Measurements from ENCODE around the gene ZNF230. TPM values are rescaled to one million over a fixed set of nuclear protein-coding genes. Genes with fewer than 3 reads are reported as not detected.

Gene ZNF230
- total and polyA plus RNA-seq, 2 of the 8 experiments (the other 6 are each of a cell fraction or from before 2014, with no cell fraction given) = 1.5 to 3.6 TPM

DNA sequence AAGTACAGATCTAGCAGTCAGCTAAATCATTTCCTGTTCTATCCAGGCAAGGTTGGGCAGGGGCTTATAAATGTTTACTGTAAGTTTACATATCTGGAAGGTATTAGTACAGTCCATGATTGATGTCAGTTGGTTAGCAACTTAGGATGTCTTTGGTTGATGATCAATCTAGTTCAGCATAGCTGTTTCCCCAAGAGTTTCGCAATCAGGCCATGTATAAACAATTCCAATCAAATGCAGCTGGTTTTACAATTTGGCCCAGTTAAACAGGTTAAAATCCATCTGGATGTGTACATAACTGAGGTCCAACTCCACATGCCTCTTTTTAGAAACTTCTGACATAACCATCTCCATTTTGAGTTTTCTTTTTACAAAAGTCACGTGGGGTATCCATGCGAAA is 44.9 kb upstream of the ZNF230 start:
- H3K9ac ChIP-seq (replicated peaks in 1 of 4; ENCODE audit: extremely low read depth in 1 of 4, low read depth in 3 of 4, low read length in 3 of 4) = no peak overlapping the region
- no peak overlapping the region for H3K4me2 ChIP-seq (ENCODE audit: insufficient read depth in 1 of 2, low read depth in 2 of 2, low read length in 2 of 2)
- no peak overlapping the region for H3K23ac ChIP-seq (ENCODE audit: insufficient read length)
- H2BK20ac ChIP-seq (ENCODE audit: low read length) = no peak overlapping the region
- H3K14ac ChIP-seq (ENCODE audit: insufficient read length) = no peak overlapping the region
- H3K9me3 ChIP-seq (ENCODE audit: insufficient read depth in 2 of 2, low read depth in 1 of 2, low read length in 1 of 2) = peaks cover 32 to 38% of the 10 kb centered on the region in 2 experiments
- H3K56ac ChIP-seq (replicated peaks; ENCODE audit: insufficient read length, low read depth, low read length) = no peak overlapping the region
- no peak overlapping the region for H4K5ac ChIP-seq (ENCODE audit: insufficient read length, low read depth, low read length)
- no peak overlapping the region for H4K8ac ChIP-seq (ENCODE audit: extremely low read depth, insufficient read depth, low read length)
- no peak overlapping the region for H3K18ac ChIP-seq (ENCODE audit: extremely low read depth, low read length)
- ChIA-PET POLR2A (ENCODE audit: partially characterized antibody) (interaction anchor here (0.6 kb wide), 1 partner anchor 296 kb away, joined by 3 read pairs; no protein-coding TSS in a partner anchor), CTCF (ENCODE audit: partially characterized antibody) (no interaction called here)
- peaks cover 0 to 12% (median 3%) of the 10 kb centered on the region in 4 experiments; a peak in 4 of 8 replicates for H3K36me3 ChIP-seq (ENCODE audit: control insufficient read depth in 2 of 4, insufficient read depth in 4 of 4, low read length in 3 of 4)
- H2AFZ ChIP-seq (ENCODE audit: low read length) = no peak overlapping the region
- 92% methylated on average over 3 of the region's 3 CpGs; no CpG with 5 or more reads in 1 of the 2 experiments for WGBS, 2 experiments (ENCODE audit: extremely low coverage in 1 of 2, insufficient coverage in 1 of 2, insufficient read length in 1 of 2, insufficient replicate concordance in 2 of 2, low coverage in 1 of 2, low lambda C conversion rate in 2 of 2, missing lambda C conversion rate in 1 of 2)
- H3K79me2 ChIP-seq (ENCODE audit: control insufficient read depth in 1 of 2, insufficient read depth in 2 of 2, low read length in 2 of 2) = no peaks in the 10 kb centered on the region
- no peak overlapping the region for H2BK12ac ChIP-seq (ENCODE audit: low read depth, low read length)
- no peak overlapping the region for H2AK5ac ChIP-seq (ENCODE audit: low read depth, low read length)
- H3K4ac ChIP-seq (replicated peaks; ENCODE audit: insufficient read length, low read depth, low read length) = no peak overlapping the region
- H3K27me3 ChIP-seq (replicated peaks in 1 of 4; ENCODE audit: control insufficient read depth in 3 of 4, extremely low read depth in 1 of 4, insufficient read depth in 3 of 4, low read length in 3 of 4) = no peaks in the 10 kb centered on the region
- H3K23me2 ChIP-seq (ENCODE audit: low read depth, low read length) = no peaks in the 10 kb centered on the region
- H3K27ac ChIP-seq (ENCODE audit: low read depth, low read length) = no peak overlapping the region
- H2BK15ac ChIP-seq (ENCODE audit: low read length) = no peak overlapping the region
- FAIRE-seq (no peak), DNase-seq (ENCODE audit: low read depth in 1 of 2, low spot score in 2 of 2) (no peak)
- no peaks in the 10 kb centered on the region for H3K4me1 ChIP-seq (replicated peaks in 1 of 4; ENCODE audit: control insufficient read depth in 3 of 4, insufficient read depth in 4 of 4, low read length in 3 of 4)
- H4K91ac ChIP-seq (replicated peaks; ENCODE audit: insufficient read length, low read length) = no peak overlapping the region
- H3K4me3 ChIP-seq (ENCODE audit: extremely low read depth in 1 of 4, insufficient read depth in 2 of 4, low read depth in 3 of 4, low read length in 4 of 4) = no peak overlapping the region
- no peak overlapping the region for H2BK120ac ChIP-seq (replicated peaks; ENCODE audit: low read depth, low read length)
- H2BK5ac ChIP-seq (ENCODE audit: low read depth, low read length) = no peak overlapping the region
- H3K79me1 ChIP-seq (ENCODE audit: low read depth, low read length) = peaks cover 2% of the 10 kb centered on the region; the same call in 1 of the 2 replicates
- H4K20me1 ChIP-seq (replicated peaks in 1 of 2; ENCODE audit: control insufficient read depth in 1 of 2, insufficient read depth in 2 of 2, low read length in 2 of 2) = no peaks in the 10 kb centered on the region

Measured in H1 (cell line).